ENCODE measurements around the gene ITGA4. TPM values are rescaled to one million over a fixed set of nuclear protein-coding genes. Genes with fewer than 3 reads are reported as not detected.

The ITGA4 gene
- total and polyA plus RNA-seq, 2 of the 13 experiments (the other 11 are each of a cell fraction or from before 2014, with no cell fraction given): not detected

GRCh38 chr2:181454686-181455450 lies 2.3 kb upstream of the ITGA4 start:
- Histone ChIP-seq H3K4me1 (ENCODE audit: insufficient read depth, low read length) (no peaks in the 10 kb centered on the region), H3K4me3 (replicated peaks in 1 of 3; ENCODE audit: insufficient read depth in 1 of 3, low read depth in 2 of 3, low read length in 3 of 3) (no peak overlapping the region), H3K9me3 (ENCODE audit: low read length) (no peaks in the 10 kb centered on the region), H2AFZ (ENCODE audit: low read length) (no peak overlapping the region), H3K27me3 (ENCODE audit: control insufficient read depth in 1 of 2, insufficient read depth in 2 of 2, low read length in 2 of 2) (peaks cover 0 to 20% of the 10 kb centered on the region in 2 experiments; a peak in 2 of 5 replicates), H3K36me3 (replicated peaks in 1 of 2; ENCODE audit: control insufficient read depth in 1 of 2, insufficient read depth in 2 of 2, low read length in 2 of 2) (no peaks in the 10 kb centered on the region), H3K9ac (ENCODE audit: insufficient read depth, low read depth, low read length) (no peak overlapping the region), H4K20me1 (ENCODE audit: insufficient read depth, low read length) (no peaks in the 10 kb centered on the region), H3K4me2 (ENCODE audit: low read depth, low read length) (no peak overlapping the region), H3K79me2 (ENCODE audit: insufficient read depth, low read length) (no peaks in the 10 kb centered on the region), H3K27ac (ENCODE audit: extremely low read length, insufficient read depth, low read length) (no peak overlapping the region)
- FAIRE-seq (no peak), ATAC-seq (no peak), DNase-seq (ENCODE audit: low spot score) (no peak)
- ChIA-PET CTCF (ENCODE audit: low intra/inter-chr PET ratio, low total read pairs) (no interaction called here), POLR2A (no interaction called here)
- no TSS peak for BruUV-seq (replicated peaks)
- intact Hi-C loops (cut with micrococcal nuclease; ENCODE audit: unreplicated experiment) (loop anchor here (5.0 kb wide), 1 partner anchor 937 kb away; no protein-coding TSS in a partner anchor), in situ Hi-C loops (cut with HindIII; ENCODE audit: extremely low pct_ligation_motif_present, low pct_unique_long_range_greater_than_20kb) (no loop called here)
- WGBS (ENCODE audit: low lambda C conversion rate): 1% methylated on average over 6 of the region's 6 CpGs
- TF ChIP-seq SNAPC2 (CRISPR knock-in tag; IDR thresholded peaks at IDR 0.05): no peak
- TF ChIP-seq ZBTB49 (CRISPR knock-in tag; IDR thresholded peaks at IDR 0.05; ENCODE audit: borderline replicate concordance): no peak
- TF ChIP-seq, protein P1, sequence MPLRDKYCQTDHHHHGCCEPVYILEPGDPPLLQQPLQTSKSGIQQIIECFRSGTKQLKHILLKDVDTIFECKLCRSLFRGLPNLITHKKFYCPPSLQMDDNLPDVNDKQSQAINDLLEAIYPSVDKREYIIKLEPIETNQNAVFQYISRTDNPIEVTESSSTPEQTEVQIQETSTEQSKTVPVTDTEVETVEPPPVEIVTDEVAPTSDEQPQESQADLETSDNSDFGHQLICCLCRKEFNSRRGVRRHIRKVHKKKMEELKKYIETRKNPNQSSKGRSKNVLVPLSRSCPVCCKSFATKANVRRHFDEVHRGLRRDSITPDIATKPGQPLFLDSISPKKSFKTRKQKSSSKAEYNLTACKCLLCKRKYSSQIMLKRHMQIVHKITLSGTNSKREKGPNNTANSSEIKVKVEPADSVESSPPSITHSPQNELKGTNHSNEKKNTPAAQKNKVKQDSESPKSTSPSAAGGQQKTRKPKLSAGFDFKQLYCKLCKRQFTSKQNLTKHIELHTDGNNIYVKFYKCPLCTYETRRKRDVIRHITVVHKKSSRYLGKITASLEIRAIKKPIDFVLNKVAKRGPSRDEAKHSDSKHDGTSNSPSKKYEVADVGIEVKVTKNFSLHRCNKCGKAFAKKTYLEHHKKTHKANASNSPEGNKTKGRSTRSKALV (CRISPR knock-in tag; IDR thresholded peaks at IDR 0.05): no peak
- TF ChIP-seq GTF2F1 (IDR thresholded peaks at IDR 0.05; ENCODE audit: low read length): no peak
- no peak for TF ChIP-seq HNF4A (CRISPR knock-in tag; IDR thresholded peaks at IDR 0.05)

Measured in HepG2 (cell line).